Measurements from ENCODE around the gene GTF2H4.
"Not testable (repeated sequence)": the region's sequence is repeated elsewhere in the genome, so short reads cannot be mapped to it uniquely, and the experiment has no call there.

Gene GTF2H4

GRCh38 chr6:30926644-30927043 lies 18.6 kb downstream of the GTF2H4 start:
- DNase-seq (ENCODE audit: low read depth) = no peak

- not testable (repeated sequence) for DNase-seq (ENCODE audit: low read depth)
Measured at GRCh38 chr6:30927080-30927479, 19.1 kb downstream of the GTF2H4 start.

- no peak for DNase-seq (ENCODE audit: low read depth)
Measured at GRCh38 chr6:30928677-30929076, 20.7 kb downstream of the GTF2H4 start.

GRCh38 chr6:30930506-30930905 lies 22.5 kb downstream of the GTF2H4 start:
- DNase-seq (ENCODE audit: low read depth) = no peak

- no peak for DNase-seq (ENCODE audit: low read depth)
Measured at GRCh38 chr6:30931272-30931671, 23.3 kb downstream of the GTF2H4 start.

- DNase-seq (ENCODE audit: low read depth) = no peak
Measured at GRCh38 chr6:30931969-30932645, 24.1 kb downstream of the GTF2H4 start, which contains the start of gene SFTA2. Gene SFTA2 (minus strand): TSS chr6:30932170. CDS start chr6:30932096, 74 bp downstream.

- no peak for DNase-seq (ENCODE audit: low read depth)
Measured at GRCh38 chr6:30932665-30933365, 24.8 kb downstream of the GTF2H4 start.

GRCh38 chr6:30935018-30935417 lies 27.0 kb downstream of the GTF2H4 start:
- no peak for DNase-seq (ENCODE audit: low read depth)

GRCh38 chr6:30937265-30937664 lies 29.3 kb downstream of the GTF2H4 start:
- DNase-seq (ENCODE audit: low read depth) = no peak

GRCh38 chr6:30938730-30939129 lies 30.7 kb downstream of the GTF2H4 start:
- DNase-seq (ENCODE audit: low read depth) = no peak

GRCh38 chr6:30939473-30939872 lies 31.5 kb downstream of the GTF2H4 start:
- DNase-seq (ENCODE audit: low read depth) = no peak

- DNase-seq (ENCODE audit: low read depth) = no peak
Measured at GRCh38 chr6:30940361-30940986, 32.5 kb downstream of the GTF2H4 start, which contains the start of gene MUCL3. Gene MUCL3 (plus strand): TSS chr6:30940973. CDS start chr6:30941000, 27 bp downstream.

GRCh38 chr6:30942338-30943060 lies 34.5 kb downstream of the GTF2H4 start:
- DNase-seq (ENCODE audit: low read depth) = peak; percentile 45

- no peak for DNase-seq (ENCODE audit: low read depth)
Measured at GRCh38 chr6:30944051-30944450, 36.0 kb downstream of the GTF2H4 start.

- no peak for DNase-seq (ENCODE audit: low read depth)
Measured at GRCh38 chr6:30945281-30945680, 37.3 kb downstream of the GTF2H4 start.

- DNase-seq (ENCODE audit: low read depth) = no peak
Measured at GRCh38 chr6:30947231-30947630, 39.2 kb downstream of the GTF2H4 start.

GRCh38 chr6:30948811-30949210 lies 40.8 kb downstream of the GTF2H4 start:
- DNase-seq (ENCODE audit: low read depth) = no peak

- no peak for DNase-seq (ENCODE audit: low read depth)
Measured at GRCh38 chr6:30951907-30952469, 44.0 kb downstream of the GTF2H4 start.

GRCh38 chr6:30954631-30955366 lies 46.8 kb downstream of the GTF2H4 start:
- no peak for DNase-seq (ENCODE audit: low read depth)

- DNase-seq (ENCODE audit: low read depth) = no peak
Measured at GRCh38 chr6:30955367-30956042, 47.5 kb downstream of the GTF2H4 start.

- DNase-seq (ENCODE audit: low read depth) = no peak
Measured at GRCh38 chr6:30957716-30958115, 49.7 kb downstream of the GTF2H4 start.

Data from GM04503 (cell line).